Measurements from ENCODE around the gene TSPAN7.

Gene TSPAN7

DNA sequence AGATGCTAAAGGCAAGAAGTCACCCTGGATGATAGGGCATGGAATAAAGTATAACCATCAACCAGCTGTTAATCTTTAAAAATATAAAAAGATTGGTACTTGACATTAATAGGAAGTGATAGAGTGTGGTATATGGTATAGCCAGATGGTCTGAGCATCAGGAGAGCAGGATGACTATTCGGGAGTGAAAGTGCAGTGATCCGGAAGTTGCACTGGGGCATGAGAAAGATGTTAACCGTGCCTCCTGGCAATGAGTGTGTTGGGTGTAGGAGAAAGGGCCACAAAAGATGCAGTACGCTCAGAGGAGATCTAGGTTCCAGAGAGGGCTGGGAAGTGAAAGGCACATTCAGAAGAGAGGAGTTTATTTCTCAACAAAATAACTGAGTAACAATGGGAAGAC, 65.0 kb downstream of the TSPAN7 start:
- TF ChIP-seq POLR2A (IDR thresholded peaks at IDR 0.05; ENCODE audit: low read depth, low read length): no peak
- no peak for TF ChIP-seq POLR2AphosphoS5 (IDR thresholded peaks at IDR 0.05; ENCODE audit: low read depth, low read length)
- no peak for TF ChIP-seq TAF1 (IDR thresholded peaks at IDR 0.05; ENCODE audit: borderline replicate concordance, low read depth, low read length)
- FAIRE-seq: no peak

GRCh38 chrX:38627683-38628082, 66.3 kb downstream of the TSPAN7 start:
- TF ChIP-seq POLR2A (IDR thresholded peaks at IDR 0.05; ENCODE audit: low read depth, low read length): no peak
- no peak for TF ChIP-seq TAF1 (IDR thresholded peaks at IDR 0.05; ENCODE audit: borderline replicate concordance, low read depth, low read length)
- no peak for TF ChIP-seq POLR2AphosphoS5 (IDR thresholded peaks at IDR 0.05; ENCODE audit: low read depth, low read length)
- DNase-seq (ENCODE audit: insufficient read length): no peak
- FAIRE-seq: peak; percentile 93

More for the DNA sequence above, 65.0 kb downstream of the TSPAN7 start:
- DNase-seq (ENCODE audit: insufficient read length): no peak

GRCh38 chrX:38628587-38628986, 67.2 kb downstream of the TSPAN7 start:
- no peak for TF ChIP-seq POLR2A (IDR thresholded peaks at IDR 0.05; ENCODE audit: low read depth, low read length)
- TF ChIP-seq POLR2AphosphoS5 (IDR thresholded peaks at IDR 0.05; ENCODE audit: low read depth, low read length): no peak
- no peak for TF ChIP-seq TAF1 (IDR thresholded peaks at IDR 0.05; ENCODE audit: borderline replicate concordance, low read depth, low read length)
- no peak for FAIRE-seq
- no peak for DNase-seq (ENCODE audit: insufficient read length)

GRCh38 chrX:38632516-38632915, 71.2 kb downstream of the TSPAN7 start:
- no peak for TF ChIP-seq TAF1 (IDR thresholded peaks at IDR 0.05; ENCODE audit: borderline replicate concordance, low read depth, low read length)
- no peak for TF ChIP-seq POLR2AphosphoS5 (IDR thresholded peaks at IDR 0.05; ENCODE audit: low read depth, low read length)
- TF ChIP-seq POLR2A (IDR thresholded peaks at IDR 0.05; ENCODE audit: low read depth, low read length): no peak
- no peak for DNase-seq (ENCODE audit: insufficient read length)
- FAIRE-seq: no peak

DNA sequence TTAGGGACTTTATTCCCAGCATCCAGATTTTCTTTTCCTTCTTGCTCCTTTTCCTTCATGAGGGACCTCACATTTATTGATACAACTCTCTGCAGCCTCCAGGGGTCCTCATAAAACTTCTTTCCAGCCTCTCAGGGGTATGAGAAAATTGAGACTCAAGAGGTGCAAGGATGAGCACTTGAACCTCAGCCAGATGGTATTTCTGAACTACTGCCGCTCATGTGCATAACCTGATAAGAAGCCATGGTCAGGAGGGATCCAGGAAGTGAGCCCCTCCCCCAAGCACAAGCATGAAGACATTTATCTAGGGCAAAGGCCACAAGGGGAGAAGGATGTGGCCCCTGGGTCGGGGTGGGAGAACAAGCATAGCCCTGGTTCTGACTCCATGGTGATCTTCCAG, 73.3 kb downstream of the TSPAN7 start:
- no peak for FAIRE-seq
- no peak for DNase-seq (ENCODE audit: insufficient read length)

GRCh38 chrX:38636949-38637819, 75.8 kb downstream of the TSPAN7 start:
- no peak for FAIRE-seq
- no peak for DNase-seq (ENCODE audit: insufficient read length)
- TF ChIP-seq TAF1 (IDR thresholded peaks at IDR 0.05; ENCODE audit: borderline replicate concordance, low read depth, low read length) (no peak), POLR2AphosphoS5 (IDR thresholded peaks at IDR 0.05; ENCODE audit: low read depth, low read length) (no peak), POLR2A (IDR thresholded peaks at IDR 0.05; ENCODE audit: low read depth, low read length) (no peak)

More for the DNA sequence above, 73.3 kb downstream of the TSPAN7 start:
- TF ChIP-seq TAF1 (IDR thresholded peaks at IDR 0.05; ENCODE audit: borderline replicate concordance, low read depth, low read length) (no peak), POLR2AphosphoS5 (IDR thresholded peaks at IDR 0.05; ENCODE audit: low read depth, low read length) (no peak), POLR2A (IDR thresholded peaks at IDR 0.05; ENCODE audit: low read depth, low read length) (no peak)

DNA sequence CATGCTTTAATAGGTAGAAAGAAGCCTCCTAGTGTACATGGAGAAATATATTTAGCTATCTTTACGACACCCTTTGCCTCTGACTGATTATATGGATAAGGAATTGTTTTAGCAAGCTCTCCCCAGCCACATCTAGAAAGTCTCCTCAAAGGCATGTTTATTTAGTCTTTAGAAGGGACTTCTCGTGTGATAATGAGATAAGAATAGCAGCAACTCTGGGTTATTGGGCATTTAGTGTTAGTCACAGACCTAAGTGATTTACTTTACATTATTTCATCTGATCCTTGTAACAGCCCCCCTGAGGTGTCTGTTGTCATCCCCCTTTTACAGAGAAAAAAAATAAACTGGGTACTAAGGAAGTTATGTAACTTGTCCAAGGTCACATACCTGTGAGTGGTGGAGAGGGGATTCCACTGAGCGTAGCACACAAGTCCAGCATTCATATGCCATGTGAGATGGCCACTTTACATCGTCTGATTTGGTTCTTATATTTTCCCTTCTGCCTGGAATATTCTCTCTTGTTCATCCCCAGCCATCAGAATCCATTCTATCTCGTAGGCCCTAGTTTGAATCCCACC, 77.7 kb downstream of the TSPAN7 start:
- DNase-seq (ENCODE audit: insufficient read length) (no peak), FAIRE-seq (no peak)
- TF ChIP-seq POLR2AphosphoS5 (IDR thresholded peaks at IDR 0.05; ENCODE audit: low read depth, low read length): no peak
- no peak for TF ChIP-seq POLR2A (IDR thresholded peaks at IDR 0.05; ENCODE audit: low read depth, low read length)
- TF ChIP-seq TAF1 (IDR thresholded peaks at IDR 0.05; ENCODE audit: borderline replicate concordance, low read depth, low read length): no peak

DNA sequence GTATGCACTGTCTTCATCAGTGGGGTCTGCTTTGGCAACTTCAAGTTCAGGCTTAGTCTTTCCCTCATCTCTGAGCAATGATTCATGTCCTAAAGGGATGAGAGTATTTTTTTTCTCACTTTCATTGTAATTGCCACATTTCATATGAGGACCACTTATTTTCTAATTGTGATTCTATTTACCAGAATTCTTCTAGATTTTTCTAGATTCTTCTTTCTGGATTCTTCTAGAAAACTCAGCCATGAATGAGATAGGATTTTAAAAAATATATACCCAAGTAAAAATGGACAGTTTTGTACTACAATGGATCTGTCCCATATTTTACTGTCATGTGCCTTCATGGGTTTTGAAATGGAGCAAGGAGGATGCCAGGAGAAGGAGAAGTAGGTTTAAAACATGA, 78.4 kb downstream of the TSPAN7 start:
- FAIRE-seq: no peak
- DNase-seq (ENCODE audit: insufficient read length): no peak
- TF ChIP-seq TAF1 (IDR thresholded peaks at IDR 0.05; ENCODE audit: borderline replicate concordance, low read depth, low read length): no peak

DNA sequence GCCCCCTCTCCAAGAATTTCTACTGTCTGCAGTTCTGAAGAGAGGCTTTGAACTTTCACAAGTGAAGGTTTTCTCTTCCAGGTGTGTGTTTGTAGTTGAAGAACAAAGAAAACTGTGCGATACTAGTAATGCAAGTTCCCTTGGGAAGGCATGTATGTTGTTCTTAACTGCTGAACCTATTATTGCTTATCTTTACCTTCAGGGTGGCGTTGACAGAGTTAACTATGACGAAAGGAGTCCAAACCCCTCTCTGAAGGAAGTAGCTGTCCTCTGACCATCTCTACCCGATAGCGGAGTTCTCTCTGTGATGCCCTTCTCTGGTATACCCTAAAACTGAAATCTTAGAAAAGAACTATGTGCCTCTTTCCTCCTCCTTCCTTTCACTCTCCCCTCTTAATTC, 79.9 kb downstream of the TSPAN7 start:
- FAIRE-seq (no peak), DNase-seq (ENCODE audit: insufficient read length) (no peak)
- no peak for TF ChIP-seq POLR2AphosphoS5 (IDR thresholded peaks at IDR 0.05; ENCODE audit: low read depth, low read length)
- TF ChIP-seq TAF1 (IDR thresholded peaks at IDR 0.05; ENCODE audit: borderline replicate concordance, low read depth, low read length): no peak
- TF ChIP-seq POLR2A (IDR thresholded peaks at IDR 0.05; ENCODE audit: low read depth, low read length): no peak

- FAIRE-seq (no peak), DNase-seq (ENCODE audit: insufficient read length) (no peak)
- TF ChIP-seq TAF1 (IDR thresholded peaks at IDR 0.05; ENCODE audit: borderline replicate concordance, low read depth, low read length) (no peak), POLR2AphosphoS5 (IDR thresholded peaks at IDR 0.05; ENCODE audit: low read depth, low read length) (no peak), POLR2A (IDR thresholded peaks at IDR 0.05; ENCODE audit: low read depth, low read length) (no peak)
Measured at GRCh38 chrX:38643903-38644302, 82.6 kb downstream of the TSPAN7 start.

GRCh38 chrX:38646129-38646528, 84.8 kb downstream of the TSPAN7 start:
- no peak for TF ChIP-seq TAF1 (IDR thresholded peaks at IDR 0.05; ENCODE audit: borderline replicate concordance, low read depth, low read length)
- DNase-seq (ENCODE audit: insufficient read length): no peak

DNA sequence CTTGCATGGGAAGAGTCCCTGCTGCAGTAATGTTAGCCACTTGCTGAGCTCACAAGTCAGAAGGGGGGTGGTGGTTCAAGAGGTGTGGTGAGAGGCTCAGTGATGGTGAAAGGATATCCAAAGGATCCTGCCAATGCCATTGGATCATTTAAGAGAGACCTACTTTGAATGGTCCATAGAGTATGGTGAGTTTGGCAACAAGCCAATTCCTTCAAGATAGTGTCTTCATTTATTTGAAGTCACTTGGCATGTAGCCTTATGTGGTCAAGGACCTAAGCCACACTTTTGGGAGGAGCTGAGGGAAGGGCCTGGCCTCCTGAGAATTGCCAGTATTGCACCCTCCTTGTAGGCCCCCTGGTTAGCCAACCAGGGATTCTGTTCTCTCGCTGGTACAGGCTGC, 87.9 kb downstream of the TSPAN7 start:
- DNase-seq (ENCODE audit: insufficient read length) (no peak), FAIRE-seq (peak; percentile 53)
- TF ChIP-seq TAF1 (IDR thresholded peaks at IDR 0.05; ENCODE audit: borderline replicate concordance, low read depth, low read length): no peak
- no peak for TF ChIP-seq POLR2A (IDR thresholded peaks at IDR 0.05; ENCODE audit: low read depth, low read length)
- no peak for TF ChIP-seq POLR2AphosphoS5 (IDR thresholded peaks at IDR 0.05; ENCODE audit: low read depth, low read length)

More at GRCh38 chrX:38646129-38646528, 84.8 kb downstream of the TSPAN7 start:
- no peak for FAIRE-seq

All from GM12892 (cell line).